ENCODE results near the gene DACH1.
"Not testable (repeated sequence)": the region's sequence is repeated elsewhere in the genome, so short reads cannot be mapped to it uniquely, and the experiment has no call there.

DACH1 gene

DNA sequence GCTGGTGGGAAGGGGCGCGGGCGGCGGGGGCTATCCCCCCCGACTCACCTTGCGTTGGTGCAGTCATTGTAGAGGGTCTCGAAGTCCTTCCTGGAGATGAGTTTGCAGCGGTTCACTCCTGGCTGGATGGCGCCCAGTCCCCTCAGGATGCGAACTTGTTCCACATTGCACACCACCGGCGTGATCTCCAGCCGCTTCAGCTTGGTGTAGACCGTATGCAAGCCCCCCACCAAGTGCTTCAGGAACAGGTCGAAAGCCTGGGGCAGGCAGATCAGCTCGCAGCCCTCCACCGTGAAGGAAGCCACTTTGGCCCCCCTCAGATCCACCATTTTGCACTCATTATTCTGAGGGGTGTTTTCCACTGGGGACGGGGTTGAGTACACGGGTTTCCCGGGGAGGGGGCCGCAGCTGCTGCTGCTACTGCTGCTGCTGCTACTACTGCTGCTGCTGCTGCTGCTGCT lies 1.1 kb downstream of the DACH1 start:
- no peak for DNase-seq (ENCODE audit: low read depth in 2 of 2)

DNA sequence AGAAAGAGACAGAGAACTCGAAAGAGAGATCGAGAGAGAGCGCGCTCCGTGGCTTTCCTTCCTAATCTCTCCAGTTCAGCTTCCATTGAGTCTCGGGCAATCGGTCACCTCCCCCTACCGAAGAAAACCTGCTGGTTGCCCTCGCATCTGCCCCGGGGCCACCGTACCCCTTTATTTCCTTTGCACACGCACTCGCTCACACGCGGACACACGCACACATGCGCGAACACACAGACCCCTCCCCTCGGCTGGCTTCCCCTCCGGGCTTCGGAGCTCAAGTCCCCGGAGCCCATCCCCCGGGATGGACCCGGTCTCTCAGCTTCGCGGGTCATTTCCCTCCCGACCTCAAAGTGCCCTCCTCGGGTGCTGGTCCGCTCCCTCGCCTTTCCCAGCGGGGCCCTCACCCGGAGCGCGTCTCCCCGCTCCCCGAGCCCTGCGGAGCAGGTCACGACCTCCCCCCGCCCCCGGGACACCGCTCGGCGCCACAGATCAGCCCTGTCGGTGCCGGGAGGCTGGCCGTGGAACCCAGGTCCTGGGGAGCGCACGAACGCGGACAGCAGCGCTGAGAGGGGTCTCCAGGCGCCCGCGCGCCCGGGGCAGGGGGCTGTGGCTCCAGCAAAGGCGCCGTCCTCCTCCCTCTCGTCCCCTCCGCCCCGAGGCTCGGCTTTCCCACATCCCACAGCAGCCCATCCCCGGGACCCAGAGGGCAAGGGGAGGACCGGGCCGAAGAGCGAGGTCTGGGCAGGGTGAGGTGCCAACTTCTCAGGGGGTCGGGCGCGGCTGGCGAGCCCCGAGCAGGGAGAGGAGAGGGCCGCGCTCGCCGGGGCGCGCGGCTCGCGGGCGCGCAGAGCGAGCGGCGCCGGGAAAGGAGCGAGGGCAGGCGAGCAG lies 1.8 kb downstream of the DACH1 start:
- DNase-seq (ENCODE audit: low read depth in 2 of 2): no peak

DNA sequence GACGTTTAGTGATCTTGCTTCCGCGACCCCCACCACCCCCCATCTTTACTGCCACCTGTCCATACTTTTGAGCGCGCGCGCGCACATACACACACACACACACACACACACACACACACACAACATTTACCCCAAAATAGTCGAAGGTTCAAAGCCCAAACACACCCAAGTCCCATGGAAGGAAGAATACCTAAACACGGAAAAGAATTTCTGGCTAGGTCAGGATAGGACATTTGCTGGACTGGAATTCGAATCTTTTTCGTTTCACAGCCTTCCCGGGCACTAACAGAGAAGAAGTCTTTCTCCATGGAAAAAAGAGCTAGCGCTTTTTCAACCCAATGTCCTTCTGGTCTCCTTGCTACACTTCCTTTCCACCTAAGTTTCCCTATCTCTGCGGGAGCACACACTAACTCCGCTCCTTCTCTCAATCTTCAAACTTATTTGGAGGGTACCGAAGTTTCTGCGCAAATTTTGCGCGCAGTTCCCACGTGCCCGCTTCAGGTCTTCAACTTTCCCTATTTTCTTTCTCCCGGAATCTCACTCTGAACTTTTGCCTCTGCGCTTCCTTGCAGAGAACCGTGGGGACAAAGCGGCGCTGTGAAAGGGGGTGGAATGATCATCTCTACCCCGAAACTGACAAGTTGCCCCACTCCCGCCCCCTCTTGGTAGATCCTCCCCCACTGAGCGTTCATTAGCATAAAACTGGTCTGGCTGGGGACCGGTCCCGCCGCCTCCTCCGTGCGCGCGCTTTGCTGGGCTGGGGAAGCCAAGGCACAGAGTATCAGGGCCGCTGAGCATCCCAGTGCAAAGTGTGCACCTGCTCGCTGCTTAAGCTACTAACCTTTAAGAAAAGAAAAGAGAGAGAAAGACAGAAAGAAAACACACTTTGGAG lies 2.7 kb downstream of the DACH1 start:
- no peak for DNase-seq (ENCODE audit: low read depth in 2 of 2)

DNA sequence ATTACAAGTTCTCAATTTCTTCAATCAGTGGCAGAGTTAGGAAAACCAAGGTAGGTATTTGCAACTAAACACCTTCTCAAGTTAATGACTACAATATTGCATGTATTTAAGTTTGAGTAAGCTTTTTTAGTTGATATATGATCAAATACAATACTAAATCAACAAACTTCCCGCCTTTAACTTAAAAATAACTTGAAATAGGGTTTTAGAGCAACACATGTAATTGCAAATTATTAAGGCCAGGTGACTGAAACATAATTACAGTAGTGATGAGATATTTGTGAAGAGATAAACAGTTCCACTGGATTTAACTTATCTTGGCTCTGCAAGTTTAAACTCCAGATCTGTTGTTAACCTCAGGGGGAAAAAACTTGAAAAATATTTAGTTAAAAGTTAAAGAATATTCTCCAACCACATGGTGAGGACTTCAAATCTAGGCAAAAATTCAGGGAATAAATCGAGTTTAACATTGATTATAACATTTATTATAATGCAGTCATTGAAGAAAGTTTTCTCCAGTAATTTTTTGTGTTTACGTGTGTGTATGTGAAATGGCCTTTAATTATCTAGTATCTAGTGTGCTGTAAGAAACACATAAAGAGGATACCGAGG lies 3.6 kb downstream of the DACH1 start:
- DNase-seq (ENCODE audit: low read depth in 2 of 2): no peak

DNA sequence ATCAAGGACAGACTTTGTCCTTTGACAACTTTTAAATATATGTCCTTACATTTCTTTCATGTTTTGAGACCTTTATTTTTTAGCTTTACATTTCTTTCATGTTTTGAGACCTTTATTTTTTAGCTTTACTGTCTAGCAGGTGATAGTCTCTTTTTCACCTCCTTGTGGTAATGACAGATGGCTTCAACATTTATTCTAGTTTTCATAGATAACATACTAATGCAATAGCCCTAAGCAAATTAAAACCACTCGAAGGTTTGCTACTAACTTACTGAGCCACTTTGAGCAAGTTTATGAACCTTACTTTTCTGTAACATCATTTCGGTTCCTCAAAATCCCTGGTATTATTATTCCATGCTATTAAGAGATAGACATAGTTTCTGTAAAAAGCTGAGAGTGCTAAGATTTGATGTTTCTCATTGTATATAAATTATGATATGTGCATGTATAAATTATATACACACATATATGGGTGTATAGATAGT lies 4.5 kb downstream of the DACH1 start:
- DNase-seq (ENCODE audit: low read depth in 2 of 2): no peak

DNA sequence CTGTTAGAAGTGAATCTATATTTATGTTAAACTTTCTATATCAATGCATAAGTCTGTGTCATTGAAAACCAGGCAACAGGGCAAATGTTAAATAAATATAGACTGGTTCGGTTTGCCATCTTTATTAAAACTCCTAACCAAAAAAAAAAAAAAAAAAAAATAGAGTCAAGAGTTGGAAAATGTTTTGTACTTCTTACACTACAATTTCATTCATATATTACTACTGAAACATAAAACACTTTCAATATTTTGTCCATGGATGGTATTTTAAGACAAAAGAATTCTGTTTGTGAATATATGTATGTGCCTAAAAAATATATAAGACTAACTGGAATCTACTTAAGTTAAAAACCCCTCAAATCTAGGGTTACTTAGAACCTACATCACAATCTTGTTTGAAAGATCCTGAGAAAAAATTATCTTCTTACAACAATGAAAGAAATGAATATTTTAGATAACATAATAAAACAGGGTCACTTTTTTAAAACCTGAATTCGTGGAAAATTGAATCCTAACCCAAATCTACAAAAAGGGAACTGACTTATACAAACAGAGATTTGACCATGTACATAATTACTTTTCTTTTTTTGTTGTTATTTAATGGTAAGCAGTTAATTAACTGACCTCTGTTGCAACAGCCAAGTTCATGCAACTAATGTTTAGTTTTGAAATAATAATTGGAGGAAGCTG lies 5.1 kb downstream of the DACH1 start:
- DNase-seq (ENCODE audit: low read depth in 2 of 2): no peak

DNA sequence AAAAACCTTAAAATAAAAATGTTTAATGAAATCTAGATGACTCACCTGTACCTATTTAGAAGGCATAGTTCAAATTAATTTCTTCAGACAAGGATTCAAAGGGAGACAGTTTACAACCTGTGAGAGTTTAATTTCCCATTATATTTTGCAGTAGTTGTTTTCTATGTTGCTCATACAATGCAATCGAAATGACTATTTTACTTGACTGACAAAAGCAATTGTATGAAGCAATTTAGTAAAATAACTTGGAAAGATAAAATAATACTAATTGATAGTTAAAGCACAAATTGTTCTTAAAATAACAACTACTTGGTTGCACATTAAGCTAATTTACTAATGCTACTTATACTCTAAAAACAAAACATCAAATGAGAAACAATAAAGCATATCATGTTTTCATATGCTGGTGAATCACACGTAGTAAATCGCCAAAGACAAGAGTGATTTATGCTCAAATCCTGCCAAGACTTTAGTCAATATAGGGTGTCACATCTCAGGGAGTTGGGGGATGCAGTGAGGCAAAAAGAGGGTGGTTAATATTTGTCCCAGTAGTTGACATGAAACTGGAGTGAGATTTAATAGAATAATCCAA lies 6.4 kb downstream of the DACH1 start:
- no peak for DNase-seq (ENCODE audit: low read depth in 2 of 2)

DNA sequence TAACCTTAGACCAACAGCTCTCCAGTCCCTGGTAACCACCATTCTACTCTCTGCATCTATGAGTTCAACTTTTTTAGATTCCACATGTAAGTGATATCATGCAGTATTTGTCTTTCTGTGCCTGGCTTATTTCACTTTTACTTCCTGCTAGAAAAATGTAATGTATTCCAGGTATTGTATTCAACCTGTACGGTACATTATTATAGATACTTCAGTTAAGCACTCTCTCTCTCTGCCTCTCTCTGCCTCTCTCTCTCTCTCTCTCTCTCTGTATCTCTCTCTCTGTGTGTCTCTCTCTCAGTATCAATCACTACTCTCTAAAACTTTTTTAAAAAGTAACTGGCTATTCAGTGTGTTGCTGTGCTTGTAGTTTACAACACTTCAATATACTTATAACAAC lies 8.4 kb downstream of the DACH1 start:
- DNase-seq (ENCODE audit: low read depth in 2 of 2): no peak

DNA sequence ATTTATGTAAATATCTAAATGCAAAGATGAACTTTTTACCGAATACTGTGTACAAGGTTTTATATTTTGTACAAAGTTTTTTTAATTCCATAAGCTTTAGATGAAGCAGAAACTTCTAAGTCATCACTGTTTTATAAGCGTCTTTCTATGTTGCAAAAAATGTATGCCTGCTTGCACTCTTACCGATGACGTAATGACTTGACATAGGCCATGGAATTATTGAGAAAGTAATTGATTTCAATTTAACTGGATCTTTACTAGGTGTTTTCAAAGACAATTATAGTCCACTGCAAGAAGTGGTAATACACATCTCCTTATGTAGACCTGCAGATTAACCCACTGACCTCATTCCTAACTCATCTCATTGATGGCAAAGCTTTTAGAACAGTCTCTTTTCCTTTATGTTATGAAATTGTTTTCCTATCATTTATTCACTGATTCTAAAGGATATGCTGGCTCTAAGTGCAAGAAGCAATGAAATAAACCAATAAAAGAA lies 10.4 kb downstream of the DACH1 start:
- DNase-seq (ENCODE audit: low read depth in 2 of 2): no peak

DNA sequence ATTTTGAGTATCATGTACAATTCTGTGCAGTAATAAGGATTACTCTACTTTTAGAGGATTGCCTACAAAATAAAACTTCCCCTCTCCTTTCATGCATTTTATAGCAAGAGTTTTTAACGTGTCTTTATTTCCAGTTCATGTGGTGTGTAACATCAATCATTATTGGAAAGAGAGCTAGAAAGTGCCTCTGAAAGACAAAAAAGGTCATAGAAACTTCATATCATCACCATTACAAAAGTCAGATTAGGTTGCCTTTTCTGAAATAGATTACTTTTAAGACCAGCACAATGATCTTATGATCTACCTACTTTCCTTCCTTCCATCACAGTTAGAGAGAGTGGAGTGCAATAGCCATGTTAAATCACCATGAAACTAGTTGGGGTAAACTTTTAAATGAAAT lies 12.6 kb downstream of the DACH1 start:
- DNase-seq (ENCODE audit: low read depth in 2 of 2): no peak

DNA sequence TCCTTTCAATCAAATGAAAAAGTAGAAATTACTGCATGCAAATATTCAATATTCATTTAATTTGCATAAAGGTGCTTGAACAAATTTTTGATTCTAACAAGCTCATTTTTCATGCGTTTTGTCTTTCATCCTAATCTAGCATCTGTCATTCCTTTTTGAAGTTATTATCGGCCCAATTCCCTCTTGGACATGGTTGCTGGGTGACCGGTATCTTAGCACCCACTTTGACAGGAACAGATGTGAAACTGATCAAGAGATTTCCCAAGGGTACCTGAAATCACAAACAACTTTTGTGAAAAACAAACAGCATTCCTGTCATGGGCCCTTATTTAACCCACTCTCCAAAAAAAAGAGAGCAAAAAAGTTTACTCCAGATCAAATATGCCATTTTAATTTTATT lies 13.3 kb downstream of the DACH1 start:
- no peak for DNase-seq (ENCODE audit: low read depth in 2 of 2)

DNA sequence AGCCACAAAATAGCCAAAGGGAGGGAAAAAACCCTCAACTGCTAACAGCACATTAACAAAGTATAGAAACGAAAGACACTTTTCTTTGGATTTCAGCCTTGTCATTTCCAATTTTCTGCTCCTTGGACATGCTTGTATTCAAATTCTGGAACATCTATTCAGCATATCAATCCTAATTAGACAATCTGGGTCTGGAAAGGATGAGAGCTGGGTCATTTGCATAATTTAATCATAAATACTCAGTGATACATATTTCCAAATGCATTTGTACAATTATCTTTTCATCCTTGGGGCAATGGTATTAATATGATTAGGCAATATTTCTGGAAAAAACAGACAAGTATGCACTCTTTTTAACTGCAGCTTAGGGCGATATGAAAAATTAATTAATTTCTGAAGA lies 14.3 kb downstream of the DACH1 start:
- no peak for DNase-seq (ENCODE audit: low read depth in 2 of 2)

DNA sequence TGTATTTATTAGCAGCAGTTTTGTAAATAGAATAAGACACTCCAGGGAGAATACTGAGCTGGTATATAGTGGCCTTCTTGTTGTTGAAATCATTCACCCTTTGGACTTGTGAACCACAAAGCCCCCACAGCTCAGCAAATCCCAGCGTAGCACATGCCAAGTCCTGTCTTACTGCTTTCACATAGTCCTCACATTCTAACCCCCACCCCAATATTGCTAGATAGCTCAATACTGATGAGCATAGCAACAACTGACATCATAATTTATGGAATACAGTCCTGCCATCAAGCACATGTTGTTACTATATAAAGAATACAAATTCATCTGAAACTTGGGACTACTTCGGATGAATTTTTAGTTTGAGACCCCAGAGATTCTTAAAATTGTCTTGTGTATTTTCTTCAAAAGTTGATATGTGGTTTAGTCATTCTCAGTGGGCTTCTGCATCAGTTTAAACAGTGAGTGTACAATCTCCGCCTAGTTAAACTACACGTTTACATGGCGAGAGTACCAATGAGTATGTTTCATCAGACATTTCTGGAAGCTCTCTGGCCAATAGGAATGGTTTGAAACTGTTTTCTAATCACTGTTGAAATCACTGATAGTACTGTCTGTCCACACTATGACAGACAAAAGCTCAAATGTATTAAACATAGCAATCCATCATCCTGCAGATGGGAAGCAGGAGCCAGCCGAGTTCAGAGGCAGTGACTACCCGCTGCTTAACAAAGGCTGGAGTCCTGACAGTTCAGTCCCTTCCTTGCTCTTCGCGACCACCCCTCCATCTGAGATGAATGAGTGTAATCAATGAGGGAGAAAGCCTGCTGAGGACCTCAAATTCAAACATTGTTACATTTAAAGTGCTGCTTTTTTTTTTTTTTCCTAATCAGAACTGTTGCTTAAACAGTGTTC lies 15.2 kb downstream of the DACH1 start:
- DNase-seq (ENCODE audit: low read depth in 2 of 2): no peak

DNA sequence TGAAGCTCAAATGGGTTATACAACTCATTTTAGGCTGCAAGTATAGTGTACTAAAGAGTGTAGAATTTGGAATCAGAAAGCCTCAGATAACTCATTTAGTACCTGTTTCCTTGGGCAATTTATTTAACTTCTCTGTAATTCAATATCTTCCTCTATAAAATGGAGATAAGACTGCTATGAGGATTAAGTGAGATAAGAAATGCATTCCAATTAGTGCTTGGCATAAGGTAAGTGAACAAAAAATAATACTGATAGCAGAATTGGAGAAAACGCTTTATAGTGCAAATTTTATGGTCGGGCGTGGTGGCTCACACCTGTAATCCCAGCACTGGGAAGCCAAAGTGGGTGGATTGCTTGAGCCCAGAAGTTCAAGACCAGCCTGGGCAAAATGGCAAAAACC lies 25.0 kb downstream of the DACH1 start:
- DNase-seq (ENCODE audit: low read depth in 2 of 2): no peak

DNA sequence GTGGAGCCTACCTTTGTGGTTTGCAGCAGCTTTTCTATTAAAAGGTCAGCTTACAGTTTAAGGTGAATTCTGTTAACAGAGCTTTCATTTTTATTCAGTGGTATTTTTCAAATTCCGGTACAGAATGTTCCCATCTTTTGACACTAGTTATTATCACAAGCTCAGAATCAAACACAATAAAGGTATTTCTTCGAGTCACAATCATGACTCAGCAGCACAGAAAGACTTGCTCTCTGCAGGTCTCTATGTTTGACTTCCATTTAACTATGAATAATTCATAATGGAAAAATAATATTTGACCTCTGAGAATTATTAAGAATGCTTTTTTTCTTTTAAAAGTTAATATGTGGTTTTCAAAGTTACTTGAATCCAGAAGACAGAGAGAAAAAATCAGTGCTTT lies 28.2 kb downstream of the DACH1 start:
- no peak for DNase-seq (ENCODE audit: low read depth in 2 of 2)

DNA sequence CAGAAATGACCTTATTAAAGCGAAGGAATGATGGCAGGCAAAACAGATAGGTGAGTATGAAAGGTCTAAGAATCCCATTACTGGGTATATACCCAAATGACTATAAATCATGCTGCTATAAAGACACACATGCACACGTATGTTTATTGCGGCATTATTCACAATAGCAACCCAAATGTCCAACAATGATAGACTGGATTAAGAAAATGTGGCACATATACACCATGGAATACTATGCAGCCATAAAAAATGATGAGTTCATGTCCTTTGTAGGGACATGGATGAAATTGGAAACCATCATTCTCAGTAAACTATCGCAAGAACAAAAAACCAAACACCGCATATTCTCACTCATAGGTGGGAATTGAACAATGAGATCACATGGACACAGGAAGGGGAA lies 29.4 kb downstream of the DACH1 start:
- DNase-seq (ENCODE audit: low read depth in 2 of 2): not testable (repeated sequence)

DNA sequence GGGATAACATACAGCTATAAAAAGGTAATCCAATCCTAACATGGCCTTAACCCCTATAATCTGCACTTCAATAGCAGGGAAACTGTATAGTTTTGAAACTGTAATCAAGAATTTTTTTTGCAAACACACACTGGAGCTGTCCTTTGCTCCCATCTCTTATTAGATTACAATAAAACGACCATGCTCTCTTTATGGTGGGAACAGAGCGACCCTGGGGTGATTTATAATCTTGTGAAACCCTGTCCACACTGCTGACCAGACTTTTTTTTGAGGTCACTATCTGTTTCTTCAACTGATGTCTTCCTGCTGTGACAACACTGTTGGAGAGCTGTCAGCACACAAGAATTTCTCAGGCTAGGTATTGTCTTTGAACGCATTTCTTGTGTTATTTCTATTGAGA lies 35.3 kb downstream of the DACH1 start:
- no peak for DNase-seq (ENCODE audit: low read depth in 2 of 2)

DNA sequence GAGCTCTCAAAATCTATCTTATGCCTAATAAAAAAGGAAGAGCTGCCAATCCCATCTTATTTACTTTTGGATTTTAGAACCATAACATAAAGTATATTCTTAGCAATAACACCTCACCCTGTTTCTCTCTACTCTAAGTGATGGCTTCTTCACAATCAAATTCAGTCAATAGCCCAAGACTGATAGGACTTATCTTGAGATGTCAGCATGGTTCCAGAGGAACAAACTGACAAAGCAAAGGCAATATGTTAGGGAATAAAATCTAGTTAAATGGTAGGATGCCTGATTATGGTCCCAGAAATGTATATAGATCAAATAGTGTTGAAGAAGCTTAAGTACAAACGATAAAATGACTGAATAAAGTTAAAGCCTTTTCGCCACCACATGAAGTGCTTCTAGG lies 36.3 kb downstream of the DACH1 start:
- DNase-seq (ENCODE audit: low read depth in 2 of 2): no peak

DNA sequence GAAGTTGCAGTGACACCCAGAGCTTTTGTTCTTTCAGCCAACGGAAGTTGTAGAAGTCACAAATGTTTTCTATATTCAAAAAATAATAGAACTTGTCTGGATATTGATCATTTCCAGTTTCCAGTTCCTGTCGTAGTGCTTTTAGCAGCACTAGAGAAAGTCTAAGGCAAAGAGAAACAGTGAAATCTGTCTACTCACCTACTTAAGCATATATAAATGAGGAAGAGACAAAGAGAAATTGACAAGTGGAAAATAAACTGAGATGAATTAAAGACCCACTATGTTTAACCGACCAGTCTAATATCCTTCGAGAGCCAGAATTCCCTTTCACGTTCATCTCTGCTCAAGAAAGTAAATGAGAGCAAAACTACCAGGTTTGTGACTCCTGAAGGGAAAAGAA lies 36.7 kb downstream of the DACH1 start:
- DNase-seq (ENCODE audit: low read depth in 2 of 2): no peak

DNA sequence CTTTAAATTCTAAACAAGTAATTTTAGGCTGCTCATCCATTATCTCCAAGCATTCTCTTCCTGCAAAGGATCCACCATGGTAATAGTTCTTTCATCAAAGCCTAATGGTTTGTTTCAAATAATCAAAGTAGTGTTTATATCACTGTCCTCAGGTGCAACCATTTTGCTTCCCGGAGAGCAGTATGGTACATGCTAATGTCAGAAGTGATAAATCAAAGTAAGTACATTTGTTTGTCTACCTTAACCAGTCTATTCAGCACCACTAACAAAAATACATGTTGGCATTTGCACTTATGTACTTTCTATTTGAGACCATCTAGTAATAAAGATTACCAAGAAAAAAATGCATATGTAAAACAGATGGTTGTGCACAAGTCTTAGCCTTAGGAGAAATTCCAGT lies 37.5 kb downstream of the DACH1 start:
- DNase-seq (ENCODE audit: low read depth in 2 of 2): no peak

Data from stimulated activated CD4-positive, alpha-beta T cell treated with anti-CD3 and anti-CD28 coated beads, Interleukin-15, amount 100 ng/mL, for 48 hours (primary cell).